Measurements from ENCODE around the gene GSTK1.

- TF ChIP-seq, protein P1, sequence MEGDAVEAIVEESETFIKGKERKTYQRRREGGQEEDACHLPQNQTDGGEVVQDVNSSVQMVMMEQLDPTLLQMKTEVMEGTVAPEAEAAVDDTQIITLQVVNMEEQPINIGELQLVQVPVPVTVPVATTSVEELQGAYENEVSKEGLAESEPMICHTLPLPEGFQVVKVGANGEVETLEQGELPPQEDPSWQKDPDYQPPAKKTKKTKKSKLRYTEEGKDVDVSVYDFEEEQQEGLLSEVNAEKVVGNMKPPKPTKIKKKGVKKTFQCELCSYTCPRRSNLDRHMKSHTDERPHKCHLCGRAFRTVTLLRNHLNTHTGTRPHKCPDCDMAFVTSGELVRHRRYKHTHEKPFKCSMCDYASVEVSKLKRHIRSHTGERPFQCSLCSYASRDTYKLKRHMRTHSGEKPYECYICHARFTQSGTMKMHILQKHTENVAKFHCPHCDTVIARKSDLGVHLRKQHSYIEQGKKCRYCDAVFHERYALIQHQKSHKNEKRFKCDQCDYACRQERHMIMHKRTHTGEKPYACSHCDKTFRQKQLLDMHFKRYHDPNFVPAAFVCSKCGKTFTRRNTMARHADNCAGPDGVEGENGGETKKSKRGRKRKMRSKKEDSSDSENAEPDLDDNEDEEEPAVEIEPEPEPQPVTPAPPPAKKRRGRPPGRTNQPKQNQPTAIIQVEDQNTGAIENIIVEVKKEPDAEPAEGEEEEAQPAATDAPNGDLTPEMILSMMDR (IDR thresholded peaks at IDR 0.05; ENCODE audit: insufficient read depth, low read length): no peak
- TF ChIP-seq POLR2AphosphoS5 (IDR thresholded peaks at IDR 0.05; ENCODE audit: low read depth): no peak
- TF ChIP-seq GABPA (IDR thresholded peaks at IDR 0.05; ENCODE audit: low read depth): no peak
Observed at GRCh38 chr7:143286522-143286890, 23.3 kb downstream of the GSTK1 start.
